Forelimb muscle (tissue), 1 donor: ENCODE measurements around the gene OR11H7. TPM values are rescaled to one million over a fixed set of nuclear protein-coding genes. Genes with fewer than 3 reads are reported as not detected.
"Not testable (repeated sequence)": the region's sequence is repeated elsewhere in the genome, so short reads cannot be mapped to it uniquely, and the experiment has no call there.

Source experiments
- DNase-seq: peaks from one replicate; pipeline ENCODE4 v3.0.0-alpha.2; 2013; ENCODE audit warnings: low read depth
- polyA plus RNA-seq: library from polyadenylated mRNA; unstranded; fragments of 120-200 nt; gene quantifications from one replicate; pipeline ENCODE4 v1.2.1, GENCODE V29; 2013; ENCODE audit not compliant: insufficient read length

The OR11H7 gene
- polyA plus RNA-seq, 1 donor, result 0.29 TPM

- DNase-seq, result no peak
Measured at GRCh38 chr14:20278414-20278813, 49.6 kb downstream of the OR11H7 start.

- not testable (repeated sequence) for DNase-seq
Measured at GRCh38 chr14:20280265-20280664, 51.5 kb downstream of the OR11H7 start.

Other genes with a start within 250 kb of the OR11H7 start
- not detected for gene OR4Q2, start 226.8 kb upstream of the OR11H7 start, polyA plus RNA-seq
- gene OR4K14, start 209.7 kb upstream of the OR11H7 start, polyA plus RNA-seq, result not detected
- gene OR4K13, start 192.9 kb upstream of the OR11H7 start, polyA plus RNA-seq, result 0.03 TPM
- not detected for gene OR4L1, start 168.9 kb upstream of the OR11H7 start, polyA plus RNA-seq
- 0.03 TPM for gene OR4K17, start 118.2 kb upstream of the OR11H7 start, polyA plus RNA-seq
- not detected for gene OR4N5, start 90.2 kb upstream of the OR11H7 start, polyA plus RNA-seq
- 0.04 TPM for gene OR11G2, start 38.1 kb upstream of the OR11H7 start, polyA plus RNA-seq
- not detected for gene OR11H6, start 5.3 kb upstream of the OR11H7 start, polyA plus RNA-seq
- gene OR11H4, start 10.3 kb downstream of the OR11H7 start, polyA plus RNA-seq, result not detected
- gene TTC5, start 77.0 kb downstream of the OR11H7 start, polyA plus RNA-seq, result 11.4 TPM
- gene CCNB1IP1, start 104.3 kb downstream of the OR11H7 start, polyA plus RNA-seq, result 62.2 TPM
- gene PARP2, start 114.7 kb downstream of the OR11H7 start, polyA plus RNA-seq, result 34.2 TPM
- gene TEP1, start 184.5 kb downstream of the OR11H7 start, polyA plus RNA-seq, result 18.3 TPM
- 1.1 TPM for gene KLHL33, start 207.2 kb downstream of the OR11H7 start, polyA plus RNA-seq
- 40.8 TPM for gene OSGEP, start 225.8 kb downstream of the OR11H7 start, polyA plus RNA-seq
- gene APEX1, start 226.2 kb downstream of the OR11H7 start, polyA plus RNA-seq, result 163 TPM
- gene PIP4P1, start 232.5 kb downstream of the OR11H7 start, polyA plus RNA-seq, result 21.0 TPM
- 10.6 TPM for gene PNP, start 240.4 kb downstream of the OR11H7 start, polyA plus RNA-seq